ENCODE data around the gene UBXN7. TPM values are rescaled to one million over a fixed set of nuclear protein-coding genes. Genes with fewer than 3 reads are reported as not detected.
"Not testable (repeated sequence)": the region's sequence is repeated elsewhere in the genome, so short reads cannot be mapped to it uniquely, and the experiment has no call there.

The UBXN7 gene
- total and polyA plus RNA-seq, 9 donors = 12.8 to 22.0 (median 16.4) TPM

- peaks cover 31% of the 10 kb centered on the region for H3K36me3 ChIP-seq (ENCODE audit: control insufficient read depth, insufficient read depth, low read length)
- not testable (repeated sequence) for DNase-seq; H3K9me3 ChIP-seq (replicated peaks; ENCODE audit: control insufficient read depth, low read depth, low read length); H3K4me3 ChIP-seq (ENCODE audit: low read length); H3K4me1 ChIP-seq (ENCODE audit: control insufficient read depth, insufficient read depth, low read length); H3K27ac ChIP-seq (ENCODE audit: low read length); H3K27me3 ChIP-seq (ENCODE audit: control insufficient read depth, insufficient read depth, low read length)
- WGBS (ENCODE audit: insufficient coverage) = 87% methylated on average over 3 of the region's 8 CpGs
Measured at GRCh38 chr3:196302960-196303359, 129.3 kb downstream of the UBXN7 start.

GRCh38 chr3:196302551-196302950, 129.7 kb downstream of the UBXN7 start:
- peaks cover 34% of the 10 kb centered on the region for H3K36me3 ChIP-seq (ENCODE audit: control insufficient read depth, insufficient read depth, low read length)
- H3K27me3 ChIP-seq (ENCODE audit: control insufficient read depth, insufficient read depth, low read length); H3K4me1 ChIP-seq (ENCODE audit: control insufficient read depth, insufficient read depth, low read length); H3K27ac ChIP-seq (ENCODE audit: low read length); DNase-seq; H3K4me3 ChIP-seq (ENCODE audit: low read length); H3K9me3 ChIP-seq (replicated peaks; ENCODE audit: control insufficient read depth, low read depth, low read length): not testable (repeated sequence)
- WGBS (ENCODE audit: insufficient coverage) = 50% methylated on average over 1 of the region's 10 CpGs

GRCh38 chr3:196298521-196298920, 133.7 kb downstream of the UBXN7 start:
- Histone ChIP-seq H3K27ac (ENCODE audit: low read length) (no peak overlapping the region), H3K27me3 (ENCODE audit: control insufficient read depth, insufficient read depth, low read length) (no peaks in the 10 kb centered on the region), H3K4me3 (ENCODE audit: low read length) (no peak overlapping the region), H3K9me3 (replicated peaks; ENCODE audit: control insufficient read depth, low read depth, low read length) (no peaks in the 10 kb centered on the region), H3K36me3 (ENCODE audit: control insufficient read depth, insufficient read depth, low read length) (peaks cover 27% of the 10 kb centered on the region), H3K4me1 (ENCODE audit: control insufficient read depth, insufficient read depth, low read length) (no peaks in the 10 kb centered on the region)
- 100% methylated on average over 2 of the region's 2 CpGs for WGBS (ENCODE audit: insufficient coverage)
- peak; percentile 30 for DNase-seq

Other genes with a start within 250 kb of the UBXN7 start
- not detected for gene ZDHHC19, start 221.0 kb downstream of the UBXN7 start, total RNA-seq
- under 1 TPM in 2 of 8 donors, not detected in 6; 0.24 to 0.32 TPM for gene ZDHHC19, start 221.0 kb downstream of the UBXN7 start, polyA plus RNA-seq (ENCODE audit: insufficient read depth in 1 of 8, insufficient read length in 8 of 8, low replicate concordance in 1 of 8)
- 0.44 TPM for gene SLC51A, start 215.9 kb downstream of the UBXN7 start, total RNA-seq
- gene SLC51A, start 215.9 kb downstream of the UBXN7 start, polyA plus RNA-seq (ENCODE audit: insufficient read depth in 1 of 8, insufficient read length in 8 of 8, low replicate concordance in 1 of 8) = 1 to 10 TPM; 4.4 to 9.0 (median 6.7) TPM
- gene PCYT1A, start 144.7 kb downstream of the UBXN7 start, total RNA-seq = 34.7 TPM
- gene PCYT1A, start 144.7 kb downstream of the UBXN7 start, polyA plus RNA-seq (ENCODE audit: insufficient read depth in 1 of 8, insufficient read length in 8 of 8, low replicate concordance in 1 of 8) = 10 to 100 TPM; 29.9 to 41.9 (median 37.4) TPM
- 8.8 TPM for gene DYNLT2B, start 114.2 kb downstream of the UBXN7 start, total RNA-seq
- gene DYNLT2B, start 114.2 kb downstream of the UBXN7 start, polyA plus RNA-seq (ENCODE audit: insufficient read depth in 1 of 8, insufficient read length in 8 of 8, low replicate concordance in 1 of 8) = 10 to 100 TPM in 6 of 8 donors, 1 to 10 TPM in 2; 8.3 to 13.6 (median 10.8) TPM
- not detected for gene TM4SF19, start 94.0 kb downstream of the UBXN7 start, total RNA-seq
- gene TM4SF19, start 94.0 kb downstream of the UBXN7 start, polyA plus RNA-seq (ENCODE audit: insufficient read depth in 1 of 8, insufficient read length in 8 of 8, low replicate concordance in 1 of 8) = under 1 TPM in 6 of 8 donors, not detected in 2; 0.15 to 0.44 (median 0.33) TPM
- gene RNF168, start 71.3 kb upstream of the UBXN7 start, total RNA-seq = 11.9 TPM
- 10 to 100 TPM in 2 of 8 donors, 1 to 10 TPM in 6; 7.3 to 11.7 (median 9.7) TPM for gene RNF168, start 71.3 kb upstream of the UBXN7 start, polyA plus RNA-seq (ENCODE audit: insufficient read depth in 1 of 8, insufficient read length in 8 of 8, low replicate concordance in 1 of 8)
- gene SMCO1, start 82.9 kb upstream of the UBXN7 start, total RNA-seq = 1.6 TPM
- 1 to 10 TPM; 1.2 to 4.1 (median 1.8) TPM for gene SMCO1, start 82.9 kb upstream of the UBXN7 start, polyA plus RNA-seq (ENCODE audit: insufficient read depth in 1 of 8, insufficient read length in 8 of 8, low replicate concordance in 1 of 8)
- 6.8 TPM for gene WDR53, start 136.1 kb upstream of the UBXN7 start, total RNA-seq
- 10 to 100 TPM in 6 of 8 donors, 1 to 10 TPM in 2; 8.9 to 13.3 (median 10.3) TPM for gene WDR53, start 136.1 kb upstream of the UBXN7 start, polyA plus RNA-seq (ENCODE audit: insufficient read depth in 1 of 8, insufficient read length in 8 of 8, low replicate concordance in 1 of 8)
- gene FBXO45, start 136.2 kb upstream of the UBXN7 start, total RNA-seq = 10.5 TPM
- gene FBXO45, start 136.2 kb upstream of the UBXN7 start, polyA plus RNA-seq (ENCODE audit: insufficient read depth in 1 of 8, insufficient read length in 8 of 8, low replicate concordance in 1 of 8) = 10 to 100 TPM; 11.0 to 15.9 (median 13.5) TPM
- gene NRROS, start 207.3 kb upstream of the UBXN7 start, total RNA-seq = 2.8 TPM
- 1 to 10 TPM; 4.2 to 6.1 (median 5.2) TPM for gene NRROS, start 207.3 kb upstream of the UBXN7 start, polyA plus RNA-seq (ENCODE audit: insufficient read depth in 1 of 8, insufficient read length in 8 of 8, low replicate concordance in 1 of 8)